Stimulated activated CD4-positive, alpha-beta T cell treated with anti-CD3 and anti-CD28 coated beads, Interleukin-1b, Interleukin-23, amount 100 ng/mL, for 4 hours (primary cell): ENCODE measurements around the gene PGM2L1.

Experiments used
- DNase-seq, 2 donors: peaks; one replicate each; pipeline ENCODE4 v3.0.0-alpha.2; 2020; ENCODE audit warnings: low read depth in 2 of 2

The PGM2L1 gene

GRCh38 chr11:74299015-74299414 lies 99.2 kb downstream of the PGM2L1 start:
- DNase-seq: no peak

GRCh38 chr11:74297484-74297883 lies 100.7 kb downstream of the PGM2L1 start:
- DNase-seq: no peak

- DNase-seq: no peak
Measured at GRCh38 chr11:74288911-74289310, 109.3 kb downstream of the PGM2L1 start.

GRCh38 chr11:74288161-74288560 lies 110.1 kb downstream of the PGM2L1 start:
- no peak for DNase-seq

- DNase-seq: no peak
Measured at GRCh38 chr11:74284466-74284865, 113.8 kb downstream of the PGM2L1 start.

- DNase-seq: no peak
Measured at GRCh38 chr11:74283580-74284180, 114.6 kb downstream of the PGM2L1 start.

GRCh38 chr11:74282914-74283371 lies 115.3 kb downstream of the PGM2L1 start:
- no peak for DNase-seq

- no peak for DNase-seq
Measured at GRCh38 chr11:74282421-74282820, 115.8 kb downstream of the PGM2L1 start.

GRCh38 chr11:74280494-74280893 lies 117.7 kb downstream of the PGM2L1 start:
- DNase-seq: no peak
